CD4-positive, alpha-beta memory T cell (primary cell): ENCODE data around the gene SYMPK. TPM values are rescaled to one million over a fixed set of nuclear protein-coding genes. Genes with fewer than 3 reads are reported as not detected.
A peak's percentile ranks its signal among the peaks of the same experiment; 100 is the strongest.
"Not testable (repeated sequence)": the region's sequence is repeated elsewhere in the genome, so short reads cannot be mapped to it uniquely, and the experiment has no call there.

Source experiments
- CTCF ChIA-PET: fragments of 350-600 bp; sonication (Branson Sonifier 250); formaldehyde crosslinking; loops from one replicate; lab custom pipeline; 2021; ENCODE audit warnings: inconsistent platforms; ENCODE audit not compliant: partially characterized antibody; lab: Charles Lee
- POLR2A ChIA-PET: fragments of 350-600 bp; sonication (Branson Sonifier 250); formaldehyde crosslinking; loops from one replicate; lab custom pipeline; 2021; ENCODE audit not compliant: partially characterized antibody; lab: Charles Lee
- DNase-seq, 5 donors: peaks; one replicate each; pipeline versions ENCODE4 v3.0.0 to v3.0.0-alpha.2; 2020 to 2022; ENCODE audit warnings: mixed read lengths in 1 of 5
- H3K27ac ChIP-seq: one replicate; pipeline ENCODE4 v1.7.0; 2013; ENCODE audit warnings: low read depth, low read length
- H3K27me3 ChIP-seq: 2 replicates; pipeline ENCODE4 v1.7.0; 2013; ENCODE audit warnings: mild to moderate bottlenecking, low read length, moderate library complexity; ENCODE audit not compliant: insufficient read depth
- H3K36me3 ChIP-seq: 2 replicates; pipeline ENCODE4 v1.7.0; 2013; ENCODE audit warnings: mild to moderate bottlenecking, low read length, moderate library complexity; ENCODE audit not compliant: insufficient read depth
- H3K4me1 ChIP-seq: 2 replicates; pipeline ENCODE4 v1.7.0; 2013; ENCODE audit warnings: mild to moderate bottlenecking, low read length, moderate library complexity; ENCODE audit not compliant: insufficient read depth
- H3K4me3 ChIP-seq, 2 donors: one replicate each; pipeline ENCODE4 v1.7.0; 2013; ENCODE audit warnings: low read length in 2 of 2, mild to moderate bottlenecking in 1 of 2
- H3K9me3 ChIP-seq, 2 donors: one replicate each; pipeline ENCODE4 v1.7.0; 2013; ENCODE audit warnings: low read length in 2 of 2, control low read depth in 1 of 2; ENCODE audit not compliant: control insufficient read depth in 1 of 2
- H3K27ac Mint-ChIP-seq, 7 donors: one replicate each; pipeline ENCODE4 v1.8.0; 2020 to 2021; ENCODE audit warnings: mixed read lengths in 7 of 7, mild to moderate bottlenecking in 6 of 7, inconsistent platforms in 3 of 7, moderate library complexity in 3 of 7
- H3K27me3 Mint-ChIP-seq, 2 donors: one replicate each; pipeline ENCODE4 v1.8.0; 2020 to 2021; ENCODE audit warnings: mixed read lengths in 2 of 2
- H3K36me3 Mint-ChIP-seq, 2 donors: one replicate each; pipeline ENCODE4 v1.8.0; 2020 to 2021; ENCODE audit warnings: mixed read lengths in 2 of 2, inconsistent platforms in 1 of 2, mild to moderate bottlenecking in 1 of 2
- H3K4me1 Mint-ChIP-seq, 4 donors: one replicate each; pipeline ENCODE4 v1.8.0; 2020 to 2021; ENCODE audit warnings: mixed read lengths in 4 of 4, mild to moderate bottlenecking in 1 of 4
- H3K4me3 Mint-ChIP-seq, 8 donors: one replicate each; pipeline ENCODE4 v1.8.0; 2020 to 2021; ENCODE audit warnings: mixed read lengths in 8 of 8, mild to moderate bottlenecking in 7 of 8, moderate library complexity in 6 of 8, inconsistent platforms in 3 of 8
- H3K9me3 Mint-ChIP-seq, 8 donors: one replicate each; pipeline ENCODE4 v1.8.0; 2020 to 2021; ENCODE audit warnings: mixed read lengths in 8 of 8, mild to moderate bottlenecking in 5 of 8, inconsistent platforms in 3 of 8, moderate library complexity in 1 of 8
- intact Hi-C: fragments of 100-400 bp; cut with micrococcal nuclease; formaldehyde crosslinking; loops from one replicate; pipeline ENCODE4 v1.15.1; 2023
- polyA plus RNA-seq, 2 donors: library from polyadenylated mRNA; unstranded; fragments of 300-500 nt; fragmentation: Illumina TruSeq; gene quantifications; one replicate each; pipeline ENCODE4 v1.2.3, GENCODE V29; 2021
- total RNA-seq, 2 experiments: library from RNA; stranded (reverse); gene quantifications; one replicate each; pipeline ENCODE4 v1.2.3, GENCODE V29; 2021

SYMPK gene
- total and polyA plus RNA-seq, 4 experiments from 2014 or later, result 6.0 to 98.2 (median 55.7) TPM

- H3K4me3 ChIP-seq, result not testable (repeated sequence)
- CTCF ChIA-PET, result interaction anchor here (1.6 kb wide), 1 partner anchor 14 kb away, joined by 4 read pairs; no protein-coding TSS in a partner anchor
Observed at GRCh38 chr19:45895983-45896599, 33.1 kb upstream of the SYMPK start.

GRCh38 chr19:45895519-45895972 lies 32.6 kb upstream of the SYMPK start:
- H3K36me3 Mint-ChIP-seq, result peaks cover 17 to 27% of the 10 kb centered on the region in 2 donors
- no peaks in the 10 kb centered on the region for H3K27me3 Mint-ChIP-seq
- Histone ChIP-seq H3K36me3 (peaks cover 8% of the 10 kb centered on the region), H3K4me3 (no peak overlapping the region), H3K27me3 (no peaks in the 10 kb centered on the region), H3K4me1 (peaks cover 2% of the 10 kb centered on the region), H3K27ac (no peak overlapping the region), H3K9me3 (no peaks in the 10 kb centered on the region)
- POLR2A ChIA-PET, result interaction anchor here (1.7 kb wide), 1 partner anchor 10 kb away, joined by 3 read pairs; the partner anchor contains the start of gene IRF2BP1
- no peak overlapping the region for H3K4me3 Mint-ChIP-seq
- H3K9me3 Mint-ChIP-seq, result no peaks in the 10 kb centered on the region
- peaks cover 4 to 13% (median 8%) of the 10 kb centered on the region in 4 donors for H3K4me1 Mint-ChIP-seq
- H3K27ac Mint-ChIP-seq, result peak overlapping the region in 2 of 7 donors; percentile 64 to 79
- CTCF ChIA-PET, result interaction anchor here (1.6 kb wide), 1 partner anchor 13 kb away, joined by 4 read pairs; no protein-coding TSS in a partner anchor
- no peak for DNase-seq
- intact Hi-C loops, result no loop called here

More at GRCh38 chr19:45895983-45896599, 33.1 kb upstream of the SYMPK start:
- H3K4me3 Mint-ChIP-seq, H3K9me3 Mint-ChIP-seq, intact Hi-C loops, H3K36me3 ChIP-seq, H3K27me3 Mint-ChIP-seq, H3K27me3 ChIP-seq, H3K27ac ChIP-seq, H3K4me1 ChIP-seq, H3K27ac Mint-ChIP-seq, H3K9me3 ChIP-seq: not testable (repeated sequence)
- Mint-ChIP-seq H3K4me1 (peaks cover 9 to 19% (median 12%) of the 10 kb centered on the region in 4 donors), H3K36me3 (peaks cover 21 to 31% of the 10 kb centered on the region in 2 donors)
- POLR2A ChIA-PET, result interaction anchor here (1.7 kb wide), 1 partner anchor 10 kb away, joined by 3 read pairs; the partner anchor contains the start of gene IRF2BP1
- peak in 1 of 5 donors; percentile 7 for DNase-seq

- H3K36me3 Mint-ChIP-seq, result peaks cover 8 to 23% of the 10 kb centered on the region in 2 donors
- ChIA-PET POLR2A (interaction anchor here (1.8 kb wide), 1 partner anchor 12 kb away, joined by 8 read pairs; the partner anchor contains the start of gene MYPOP), CTCF (no interaction called here)
- no peak overlapping the region for H3K4me3 Mint-ChIP-seq
- H3K27ac Mint-ChIP-seq, result no peak overlapping the region
- intact Hi-C loops, result no loop called here
- no peak overlapping the region for H3K27ac ChIP-seq
- no peak for DNase-seq
- no peaks in the 10 kb centered on the region for H3K9me3 ChIP-seq
- no peaks in the 10 kb centered on the region for H3K27me3 Mint-ChIP-seq
- peaks cover 5 to 19% (median 10%) of the 10 kb centered on the region in 4 donors for H3K4me1 Mint-ChIP-seq
- H3K36me3 ChIP-seq, result no peaks in the 10 kb centered on the region
- H3K27me3 ChIP-seq, result no peaks in the 10 kb centered on the region
- H3K4me3 ChIP-seq, result no peak overlapping the region
- H3K4me1 ChIP-seq, result peaks cover 7% of the 10 kb centered on the region
- no peaks in the 10 kb centered on the region for H3K9me3 Mint-ChIP-seq
Observed at GRCh38 chr19:45890877-45891276, 27.9 kb upstream of the SYMPK start.

GRCh38 chr19:45889210-45889885 lies 26.4 kb upstream of the SYMPK start:
- ChIA-PET CTCF (no interaction called here), POLR2A (interaction anchor here (1.8 kb wide), 1 partner anchor 13 kb away, joined by 8 read pairs; the partner anchor contains the start of gene MYPOP)
- intact Hi-C loops, result loop anchor here (5.0 kb wide), 1 partner anchor 1593 kb away; the partner anchor contains the start of gene KPTN
- Mint-ChIP-seq H3K9me3 (no peaks in the 10 kb centered on the region), H3K27me3 (no peaks in the 10 kb centered on the region), H3K4me3 (no peak overlapping the region), H3K4me1 (peaks cover 3 to 20% (median 10%) of the 10 kb centered on the region in 4 donors), H3K27ac (peak overlapping the region in 4 of 7 donors; percentile 18 to 73 (median 56)), H3K36me3 (peaks cover 0 to 14% of the 10 kb centered on the region in 2 donors)
- Histone ChIP-seq H3K9me3 (no peaks in the 10 kb centered on the region), H3K27me3 (no peaks in the 10 kb centered on the region), H3K4me1 (peaks cover 18% of the 10 kb centered on the region), H3K27ac (no peak overlapping the region), H3K36me3 (no peaks in the 10 kb centered on the region), H3K4me3 (no peak overlapping the region)
- DNase-seq, result no peak

GRCh38 chr19:45887200-45887710 lies 24.3 kb upstream of the SYMPK start:
- DNase-seq, result no peak
- ChIA-PET CTCF (interaction anchor here (1.5 kb wide), 1 partner anchor 16 kb away, joined by 10 read pairs; the partner anchor contains the start of gene MYPOP), POLR2A (interaction anchor here (1.3 to 4.8 kb wide), 3 partner anchors 15 to 408 kb away, joined by 3 to 83 read pairs (median 47); partner anchors contain the start of genes FOXA3, MYPOP and SYMPK)
- H3K27me3 Mint-ChIP-seq, result no peaks in the 10 kb centered on the region
- intact Hi-C loops, result loop anchor here (2.0 to 5.0 kb wide), 2 partner anchors 380 to 1595 kb away; partner anchors contain the start of genes KPTN and VASP
- no peaks in the 10 kb centered on the region for H3K9me3 Mint-ChIP-seq
- peaks cover 4 to 17% of the 10 kb centered on the region in 2 donors for H3K36me3 Mint-ChIP-seq
- H3K4me3 ChIP-seq, result peak overlapping the region; percentile 65 to 71
- peak overlapping the region; percentile 29 to 98 (median 98) for H3K4me3 Mint-ChIP-seq
- H3K27ac ChIP-seq, result peak overlapping the region; percentile 68
- peaks cover 38% of the 10 kb centered on the region for H3K4me1 ChIP-seq
- peaks cover 10 to 32% (median 18%) of the 10 kb centered on the region in 4 donors for H3K4me1 Mint-ChIP-seq
- no peaks in the 10 kb centered on the region for H3K27me3 ChIP-seq
- peak overlapping the region; percentile 97 to 99 (median 99) for H3K27ac Mint-ChIP-seq
- no peaks in the 10 kb centered on the region for H3K36me3 ChIP-seq
- no peaks in the 10 kb centered on the region for H3K9me3 ChIP-seq

GRCh38 chr19:45886427-45887199 lies 23.7 kb upstream of the SYMPK start:
- peak; percentile 87 to 93 (median 91) for DNase-seq
- Mint-ChIP-seq H3K36me3 (peaks cover 4 to 17% of the 10 kb centered on the region in 2 donors), H3K4me3 (peak overlapping the region; percentile 94 to 98 (median 98)), H3K27me3 (peaks cover 0 to under 1% of the 10 kb centered on the region in 2 donors), H3K27ac (peak overlapping the region; percentile 97 to 99 (median 99)), H3K4me1 (peaks cover 11 to 36% (median 19%) of the 10 kb centered on the region in 4 donors), H3K9me3 (no peaks in the 10 kb centered on the region)
- Histone ChIP-seq H3K4me1 (peaks cover 40% of the 10 kb centered on the region), H3K9me3 (no peaks in the 10 kb centered on the region), H3K36me3 (no peaks in the 10 kb centered on the region), H3K27ac (peak overlapping the region; percentile 68), H3K27me3 (no peaks in the 10 kb centered on the region), H3K4me3 (peak overlapping the region; percentile 65 to 71)
- ChIA-PET CTCF (interaction anchor here (0.6 to 1.5 kb wide), 4 partner anchors 16 to 408 kb away, joined by 3 to 10 read pairs (median 7); partner anchors contain the start of genes FOXA3, MYPOP, SIX5 and SYMPK), POLR2A (interaction anchor here (0.8 to 4.8 kb wide), 14 partner anchors 9 to 1597 kb away, joined by 3 to 83 read pairs (median 4); partner anchors contain the start of genes CCDC61, FBXO46, FOXA3 and MYPOP)
- intact Hi-C loops, result loop anchor here (1.0 to 5.0 kb wide), 6 partner anchors 16 to 1596 kb away; partner anchors contain the start of genes CCDC61, KPTN, MYPOP and SYMPK
